ENCODE measurements around the gene MFAP1. TPM values are rescaled to one million over a fixed set of nuclear protein-coding genes. Genes with fewer than 3 reads are reported as not detected.

The MFAP1 gene
- total RNA-seq, 2 donors from 2014 or later: 34.1 to 34.5 TPM

DNA sequence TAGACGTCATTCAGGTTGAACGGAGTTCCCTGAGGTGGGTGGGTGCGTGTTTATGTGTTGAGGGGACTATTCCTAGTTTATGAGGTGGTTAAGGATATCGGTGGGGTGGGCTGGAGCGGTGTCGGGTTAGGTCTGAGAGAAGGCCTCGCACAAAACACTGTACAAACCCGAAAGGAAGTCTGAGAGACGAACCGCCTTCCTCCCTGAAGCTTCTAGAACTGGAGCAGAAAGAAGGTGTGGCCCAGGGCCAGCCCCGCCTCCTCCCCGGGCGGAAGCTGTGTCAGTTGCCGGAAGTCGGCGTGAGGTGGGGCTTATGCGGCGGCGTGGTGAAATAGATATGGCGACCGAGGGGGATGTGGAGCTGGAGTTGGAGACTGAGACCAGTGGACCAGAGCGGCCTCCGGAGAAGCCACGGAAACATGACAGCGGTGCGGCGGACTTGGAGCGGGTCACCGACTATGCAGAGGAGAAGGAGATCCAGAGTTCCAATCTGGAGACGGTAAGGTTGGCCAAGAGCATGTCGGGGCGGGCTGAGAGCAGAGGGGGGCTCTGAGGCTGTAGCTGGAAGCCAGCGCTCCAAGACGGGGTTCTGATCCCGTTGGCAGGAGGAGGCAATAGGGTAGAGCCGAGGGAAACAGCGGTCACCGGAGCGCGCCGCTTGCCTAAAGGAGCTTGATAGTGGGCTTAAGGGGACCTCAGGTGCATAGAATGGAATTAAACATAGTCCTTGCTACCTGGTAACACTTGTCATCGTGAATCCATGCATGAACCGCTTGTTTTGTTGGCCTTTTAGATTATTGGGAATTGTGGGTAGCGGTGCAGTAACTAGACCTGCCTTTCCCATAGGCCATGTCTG, 24.0 kb downstream of the MFAP1 start, which contains the start of gene HYPK:
Gene HYPK, plus strand, starts transcription at position 314 of the 856 bp plus-strand sequence. Its CDS starts 24 bp downstream, at position 338.
- Mint-ChIP-seq H3K27ac (peak within 1 kb of the TSS; percentile 89), H3K27me3 (ENCODE audit: low read depth) (no peaks in the 10 kb centered on the region), H3K4me3 (peak within 1 kb of the TSS; percentile 89 to 91), H3K9me3 (no peaks in the 10 kb centered on the region), H3K36me3 (ENCODE audit: insufficient read depth in 2 of 2) (peaks cover 7 to 39% of the 10 kb centered on the region in 2 donors), H3K4me1 (ENCODE audit: low read depth) (peaks cover 46% of the 10 kb centered on the region)
- peak; percentile 94 for DNase-seq
- ATAC-seq (replicated peaks in 1 of 2): peak; percentile 98

DNA sequence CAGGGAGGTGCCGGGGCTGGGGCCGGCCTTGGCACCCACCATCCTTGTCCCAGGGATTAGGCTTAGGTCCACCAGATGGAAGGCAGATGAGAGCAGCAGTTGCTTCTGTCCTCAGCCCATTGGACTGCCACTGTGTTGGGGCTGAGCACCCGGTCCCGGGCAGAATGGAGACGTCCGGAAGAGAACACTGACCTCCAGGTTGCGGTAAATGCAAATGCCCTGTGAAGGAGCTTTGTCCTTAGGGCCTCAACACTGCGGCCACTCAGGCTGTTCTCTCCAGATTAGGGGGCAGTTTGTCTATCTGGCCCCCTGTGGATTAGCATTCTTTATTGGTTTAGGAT, 24.6 kb downstream of the MFAP1 start, which contains the start of gene SERINC4:
Gene SERINC4, minus strand, starts transcription at position 276 of the 341 bp plus-strand sequence. Its CDS starts 234 bp downstream, at position 42.
- no peaks in the 10 kb centered on the region for H3K27me3 Mint-ChIP-seq (ENCODE audit: low read depth)
- peak within 1 kb of the TSS; percentile 89 to 91 for H3K4me3 Mint-ChIP-seq
- peak within 1 kb of the TSS; percentile 89 for H3K27ac Mint-ChIP-seq
- no peak for DNase-seq
- peaks cover 52% of the 10 kb centered on the region for H3K4me1 Mint-ChIP-seq (ENCODE audit: low read depth)
- H3K36me3 Mint-ChIP-seq (ENCODE audit: insufficient read depth in 2 of 2): peaks cover 11 to 43% of the 10 kb centered on the region in 2 donors
- H3K9me3 Mint-ChIP-seq: no peaks in the 10 kb centered on the region
- ATAC-seq (replicated peaks in 1 of 2): peak; percentile 1 to 2

- Mint-ChIP-seq H3K27ac (no peak overlapping the region), H3K4me1 (ENCODE audit: low read depth) (peaks cover 57% of the 10 kb centered on the region), H3K4me3 (peak overlapping the region; percentile 20 to 91), H3K27me3 (ENCODE audit: low read depth) (no peaks in the 10 kb centered on the region), H3K36me3 (ENCODE audit: insufficient read depth in 2 of 2) (peaks cover 12 to 42% of the 10 kb centered on the region in 2 donors), H3K9me3 (no peaks in the 10 kb centered on the region)
- ATAC-seq (replicated peaks in 1 of 2) (no peak), DNase-seq (no peak)
These were observed 25.1 kb downstream of the MFAP1 start for GRCh38 chr15:43799209-43799944.

DNA sequence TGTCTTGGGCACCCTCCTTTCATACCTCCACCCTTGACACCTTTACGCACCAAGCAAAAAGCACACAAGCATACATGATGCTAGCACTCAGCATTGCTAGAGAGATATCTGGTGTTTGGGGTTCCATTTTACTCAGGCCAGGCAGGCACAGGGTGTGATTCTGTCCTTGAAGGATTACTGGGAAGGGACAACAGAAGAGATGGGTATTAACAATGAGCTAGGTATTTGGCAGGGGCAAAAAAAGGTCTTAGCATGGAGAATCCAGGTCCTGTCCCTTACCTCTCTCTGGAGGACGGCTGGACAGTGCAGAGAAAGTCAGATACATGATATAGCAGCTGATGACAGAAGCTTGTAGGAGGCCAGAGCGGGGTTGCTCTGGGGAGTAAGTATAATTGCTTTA, 27.9 kb downstream of the MFAP1 start:
- no peak overlapping the region for H3K4me3 Mint-ChIP-seq
- ATAC-seq (replicated peaks in 1 of 2): no peak
- DNase-seq: no peak
- H3K4me1 Mint-ChIP-seq (ENCODE audit: low read depth): peaks cover 68% of the 10 kb centered on the region
- H3K27me3 Mint-ChIP-seq (ENCODE audit: low read depth): no peaks in the 10 kb centered on the region
- H3K9me3 Mint-ChIP-seq: no peaks in the 10 kb centered on the region
- H3K36me3 Mint-ChIP-seq (ENCODE audit: insufficient read depth in 2 of 2): peaks cover 21 to 48% of the 10 kb centered on the region in 2 donors
- H3K27ac Mint-ChIP-seq: peak overlapping the region; percentile 27

- no peak for DNase-seq
- H3K4me3 Mint-ChIP-seq: no peak overlapping the region
- H3K27me3 Mint-ChIP-seq (ENCODE audit: low read depth): no peaks in the 10 kb centered on the region
- ATAC-seq (replicated peaks in 1 of 2): no peak
- H3K27ac Mint-ChIP-seq: no peak overlapping the region
- H3K36me3 Mint-ChIP-seq (ENCODE audit: insufficient read depth in 2 of 2): peaks cover 21 to 42% of the 10 kb centered on the region in 2 donors
- no peaks in the 10 kb centered on the region for H3K9me3 Mint-ChIP-seq
- H3K4me1 Mint-ChIP-seq (ENCODE audit: low read depth): peaks cover 67% of the 10 kb centered on the region
These were observed 28.5 kb downstream of the MFAP1 start for GRCh38 chr15:43795997-43796396.

GRCh38 chr15:43795197-43795596, 29.3 kb downstream of the MFAP1 start:
- Mint-ChIP-seq H3K4me1 (ENCODE audit: low read depth) (peaks cover 65% of the 10 kb centered on the region), H3K27me3 (ENCODE audit: low read depth) (no peaks in the 10 kb centered on the region), H3K27ac (no peak overlapping the region), H3K9me3 (no peaks in the 10 kb centered on the region), H3K4me3 (no peak overlapping the region), H3K36me3 (ENCODE audit: insufficient read depth in 2 of 2) (peaks cover 19 to 37% of the 10 kb centered on the region in 2 donors)
- DNase-seq (no peak), ATAC-seq (replicated peaks in 1 of 2) (no peak)

DNA sequence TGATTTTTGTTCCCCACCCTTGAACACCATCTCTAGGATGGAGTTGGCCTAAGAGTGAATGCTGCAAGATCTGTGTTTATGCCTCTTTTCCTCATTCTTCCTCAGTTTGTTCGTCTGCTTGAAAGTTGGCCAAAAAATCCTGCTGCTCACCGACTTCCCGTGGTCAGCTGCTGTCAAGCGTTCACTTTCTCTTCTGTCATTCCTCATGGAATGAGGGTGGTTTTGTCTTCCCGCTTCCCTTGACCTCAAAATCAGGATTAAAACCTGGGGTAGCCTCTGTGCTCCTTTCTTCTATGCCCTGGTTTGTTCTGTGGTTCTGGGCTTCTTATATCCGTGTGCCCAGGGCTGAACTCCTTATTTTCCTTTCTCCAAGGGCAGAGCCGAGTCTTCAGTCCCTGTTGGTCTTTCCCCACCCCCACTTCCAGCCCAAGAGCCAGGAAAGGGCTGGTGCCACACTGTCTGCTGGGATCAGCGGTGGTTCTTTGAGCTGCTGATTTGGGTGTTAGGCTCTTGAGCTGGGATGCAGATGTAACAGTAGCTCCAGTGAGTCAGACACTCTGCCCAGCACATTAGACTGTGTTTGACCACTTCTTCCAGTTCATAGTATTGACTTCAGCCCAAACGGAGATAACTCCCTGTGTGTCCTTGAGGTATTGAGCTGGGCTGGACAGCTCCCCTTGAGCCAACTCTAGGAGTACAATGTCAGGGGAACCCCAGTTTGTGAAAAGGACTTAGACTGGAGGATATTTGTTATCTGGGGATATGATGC, 30.0 kb downstream of the MFAP1 start:
- ATAC-seq (replicated peaks in 1 of 2) (no peak), DNase-seq (no peak)
- Mint-ChIP-seq H3K9me3 (no peaks in the 10 kb centered on the region), H3K4me1 (ENCODE audit: low read depth) (peaks cover 57% of the 10 kb centered on the region), H3K4me3 (peak overlapping the region; percentile 97), H3K36me3 (ENCODE audit: insufficient read depth in 2 of 2) (peaks cover 19 to 32% of the 10 kb centered on the region in 2 donors), H3K27me3 (ENCODE audit: low read depth) (no peaks in the 10 kb centered on the region), H3K27ac (peak overlapping the region; percentile 97)

- ATAC-seq (replicated peaks in 1 of 2) (no peak), DNase-seq (no peak)
- peaks cover 19 to 29% of the 10 kb centered on the region in 2 donors for H3K36me3 Mint-ChIP-seq (ENCODE audit: insufficient read depth in 2 of 2)
- no peaks in the 10 kb centered on the region for H3K27me3 Mint-ChIP-seq (ENCODE audit: low read depth)
- peak overlapping the region; percentile 97 for H3K27ac Mint-ChIP-seq
- H3K4me1 Mint-ChIP-seq (ENCODE audit: low read depth): peaks cover 49% of the 10 kb centered on the region
- H3K9me3 Mint-ChIP-seq: no peaks in the 10 kb centered on the region
- peak overlapping the region; percentile 97 for H3K4me3 Mint-ChIP-seq
These were observed 30.8 kb downstream of the MFAP1 start for GRCh38 chr15:43793647-43794046.

DNA sequence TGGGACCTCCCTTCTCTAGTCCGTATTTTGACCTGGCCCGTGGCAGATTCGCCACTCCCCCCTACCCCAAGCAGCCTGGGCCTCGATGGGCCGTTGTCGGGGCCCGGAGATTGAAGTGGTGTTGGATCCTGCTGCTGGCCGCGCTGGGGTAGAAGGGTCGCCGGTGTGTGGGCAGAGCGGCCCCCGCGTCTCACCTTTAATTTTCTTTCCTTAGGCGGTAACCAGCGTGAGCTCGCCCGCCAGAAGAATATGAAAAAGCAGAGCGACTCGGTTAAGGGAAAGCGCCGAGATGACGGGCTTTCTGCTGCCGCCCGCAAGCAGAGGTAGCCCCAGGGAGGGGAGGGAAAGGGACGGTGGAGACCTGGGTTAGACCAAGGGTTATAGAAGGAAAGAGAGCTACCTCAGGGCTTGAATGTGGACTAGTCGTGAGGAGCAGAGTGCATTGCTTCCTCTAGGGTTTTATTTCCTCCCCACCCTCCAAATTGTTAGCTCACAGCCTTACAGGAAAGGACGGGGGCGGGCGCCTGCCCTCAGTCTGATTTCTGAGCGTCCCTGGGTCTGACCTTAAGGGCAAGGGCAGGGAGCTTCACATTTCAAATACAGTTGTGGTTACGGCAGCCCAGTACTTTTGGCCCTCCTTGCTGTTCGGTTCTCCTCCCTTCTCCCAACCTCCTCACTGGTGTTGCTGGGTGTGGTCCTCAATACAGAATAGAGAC, 31.6 kb downstream of the MFAP1 start:
- peak overlapping the region; percentile 97 for H3K4me3 Mint-ChIP-seq
- peak overlapping the region; percentile 97 for H3K27ac Mint-ChIP-seq
- H3K9me3 Mint-ChIP-seq: no peaks in the 10 kb centered on the region
- ATAC-seq (replicated peaks in 1 of 2) (no peak), DNase-seq (peak; percentile 40 to 44)
- peaks cover 43% of the 10 kb centered on the region for H3K4me1 Mint-ChIP-seq (ENCODE audit: low read depth)
- H3K36me3 Mint-ChIP-seq (ENCODE audit: insufficient read depth in 2 of 2): peaks cover 16 to 29% of the 10 kb centered on the region in 2 donors
- no peaks in the 10 kb centered on the region for H3K27me3 Mint-ChIP-seq (ENCODE audit: low read depth)

DNA sequence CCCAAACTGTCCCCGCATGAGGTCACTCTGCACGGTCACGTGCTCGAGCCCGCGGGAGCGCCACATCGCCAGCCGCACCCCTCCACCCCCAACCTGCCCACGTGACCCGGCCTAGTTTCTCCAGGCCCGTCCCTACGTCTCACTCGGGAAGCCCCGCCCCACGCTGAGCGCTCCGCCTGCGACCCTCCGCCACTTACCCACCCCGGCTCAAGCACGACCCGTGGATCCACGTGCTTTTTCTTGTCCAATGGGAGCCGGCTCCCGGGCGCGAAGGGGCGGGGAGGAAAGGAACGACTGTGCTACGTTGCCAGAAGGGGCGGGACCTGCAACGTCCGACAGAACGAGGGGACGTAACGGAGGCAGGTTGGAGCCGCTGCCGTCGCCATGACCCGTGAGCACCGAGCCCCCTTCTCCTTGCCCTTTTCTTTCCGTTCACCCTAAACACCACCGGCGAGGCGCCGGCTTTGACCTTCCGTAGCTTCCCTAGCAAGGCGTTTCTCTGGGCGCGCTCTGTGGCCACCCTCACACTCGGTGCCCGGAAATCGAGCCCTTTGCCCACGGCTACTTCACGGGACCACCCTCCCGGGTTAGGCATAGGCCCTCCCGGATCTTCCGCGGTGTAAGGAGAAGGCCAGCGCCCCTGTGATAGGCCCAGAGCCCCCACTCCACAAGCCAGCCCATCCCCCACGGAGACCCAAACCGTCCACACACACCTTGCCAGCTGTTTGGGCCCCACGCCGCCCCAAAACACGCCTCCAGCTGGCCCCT, 32.3 kb downstream of the MFAP1 start, which contains the start of gene SERF2:
Gene SERF2, plus strand, starts transcription at position 328 of the 768 bp plus-strand sequence. Its CDS starts 57 bp downstream, at position 385.
- Mint-ChIP-seq H3K36me3 (ENCODE audit: insufficient read depth in 2 of 2) (peaks cover 16 to 29% of the 10 kb centered on the region in 2 donors), H3K4me3 (peak within 1 kb of the TSS; percentile 97), H3K9me3 (no peaks in the 10 kb centered on the region), H3K4me1 (ENCODE audit: low read depth) (peaks cover 43% of the 10 kb centered on the region), H3K27ac (peak within 1 kb of the TSS; percentile 97), H3K27me3 (ENCODE audit: low read depth) (no peaks in the 10 kb centered on the region)
- ATAC-seq (replicated peaks in 1 of 2) (peak; percentile 95 to 97), DNase-seq (peak; percentile 100)

- H3K27ac Mint-ChIP-seq: no peak overlapping the region
- peaks cover 20% of the 10 kb centered on the region for H3K4me1 Mint-ChIP-seq (ENCODE audit: low read depth)
- no peak overlapping the region for H3K4me3 Mint-ChIP-seq
These were observed 35.1 kb downstream of the MFAP1 start for GRCh38 chr15:43789409-43789808.

More at GRCh38 chr15:43789409-43789808, 35.1 kb downstream of the MFAP1 start:
- H3K27me3 Mint-ChIP-seq (ENCODE audit: low read depth): no peaks in the 10 kb centered on the region
- DNase-seq (no peak), ATAC-seq (replicated peaks in 1 of 2) (no peak)
- H3K9me3 Mint-ChIP-seq: no peaks in the 10 kb centered on the region
- peaks cover 12 to 15% of the 10 kb centered on the region in 2 donors for H3K36me3 Mint-ChIP-seq (ENCODE audit: insufficient read depth in 2 of 2)
